K562 (cell line): Measurements from ENCODE around the gene SAP130. TPM values are rescaled to one million over a fixed set of nuclear protein-coding genes. Genes with fewer than 3 reads are reported as not detected.

ENCODE experiments used
- ATAC-seq: fragments of 200-7000 bp; cut with Tn5 transposase; 3 replicates; pipeline ENCODE4 v1.9.1; 2020; ENCODE audit warnings: moderate library complexity
- BruUV-seq: library from RNA; stranded (reverse); fragments of 400-500 nt; replicated peaks from 2 replicates; lab custom pipeline; 2021; lab: Mats Ljungman, UMichigan
- CTCF ChIA-PET: fragments of 300-600 bp; formaldehyde crosslinking; extraction: SDS; loops from one replicate; lab custom pipeline; 2021; ENCODE audit warnings: low intra/inter-chr PET ratio; lab: Yijun Ruan, JAX
- POLR2A ChIA-PET: fragments of 300-600, 350-650 bp; sonication (Branson Sonifier 250); formaldehyde crosslinking; extraction: SDS; loops from one replicate; lab custom pipeline; 2021; ENCODE audit warnings: antibody characterized with exemption, inconsistent platforms; lab: Yijun Ruan, JAX
- DNase-seq, 4 experiments: peaks; one replicate each; pipeline versions ENCODE4 v3.0.0 to v3.0.0-alpha.2; 2011 to 2018; ENCODE audit warnings: low spot score in 3 of 4, mixed read lengths in 3 of 4; ENCODE audit errors: extremely low read depth in 1 of 4
- FAIRE-seq: peaks from 2 replicates; lab custom pipeline; 2011; peaks lifted over from hg19 to GRCh38; lab: Jason Lieb, UNC
- H2AFZ ChIP-seq: 2 replicates; pipeline ENCODE4 v1.6.0; 2011; ENCODE audit warnings: low read depth, low read length, control low read depth, inconsistent platforms
- H3K27ac ChIP-seq: fragments of 200-600 bp; 3 replicates; pipeline ENCODE4 v1.8.0; 2011; ENCODE audit warnings: low read depth, mild to moderate bottlenecking, control low read depth, inconsistent platforms, low read length, moderate library complexity, mixed read lengths; ENCODE audit errors: extremely low read depth
- H3K27me3 ChIP-seq, 2 experiments: fragments of 300-600 bp in 1 of 2; 2 replicates in 1 of 2; 3 replicates in 1 of 2; pipeline versions ENCODE4 v1.6.0 to v1.8.0; 2011; ENCODE audit warnings: inconsistent platforms in 2 of 2, low read length in 2 of 2, mild to moderate bottlenecking in 1 of 2, mixed read lengths in 1 of 2, moderate library complexity in 1 of 2; ENCODE audit not compliant: control insufficient read depth in 2 of 2, insufficient read depth in 2 of 2
- H3K36me3 ChIP-seq: fragments of 300-600 bp; 3 replicates; pipeline ENCODE4 v1.8.0; 2011; ENCODE audit warnings: mild to moderate bottlenecking, low read length, inconsistent platforms; ENCODE audit not compliant: control insufficient read depth, insufficient read depth
- H3K4me1 ChIP-seq, 2 experiments: fragments of 200-600 bp in 1 of 2; replicated peaks in 1 of 2; 2 replicates in 1 of 2; 3 replicates in 1 of 2; pipeline versions ENCODE4 v1.5.1 to v1.8.0; 2011; ENCODE audit warnings: inconsistent platforms in 2 of 2, low read length in 2 of 2, mild to moderate bottlenecking in 1 of 2, mixed read lengths in 1 of 2, moderate library complexity in 1 of 2; ENCODE audit not compliant: control insufficient read depth in 2 of 2, insufficient read depth in 2 of 2
- H3K4me2 ChIP-seq: 2 replicates; pipeline ENCODE4 v1.6.1; 2011; ENCODE audit warnings: low read length, control low read depth, inconsistent platforms, mixed read lengths; ENCODE audit not compliant: insufficient read depth
- H3K4me3 ChIP-seq: fragments of 200-600 bp; sonication (generic), shearing (Covaris generic); 2 replicates; pipeline ENCODE4 v1.5.1; 2016; ENCODE audit warnings: control low read depth, inconsistent platforms
- H3K79me2 ChIP-seq: fragments of 200-600 bp; 3 replicates; pipeline ENCODE4 v1.8.0; 2011; ENCODE audit warnings: low read length, inconsistent platforms; ENCODE audit not compliant: control insufficient read depth, insufficient read depth
- H3K9ac ChIP-seq, 2 experiments: 2 replicates each; pipeline versions ENCODE4 v1.6.0 to v1.6.1; 2011; ENCODE audit warnings: low read depth in 2 of 2, low read length in 2 of 2, control low read depth in 1 of 2, inconsistent platforms in 1 of 2, mild to moderate bottlenecking in 1 of 2, mixed read lengths in 1 of 2; ENCODE audit not compliant: insufficient read depth in 1 of 2
- H3K9me1 ChIP-seq: one replicate; pipeline ENCODE4 v1.6.0; 2011; ENCODE audit warnings: inconsistent platforms, mild to moderate bottlenecking, low read length, moderate library complexity; ENCODE audit not compliant: control insufficient read depth, insufficient read depth
- H3K9me3 ChIP-seq: replicated peaks from 2 replicates; pipeline ENCODE4 v1.5.1; 2011; ENCODE audit warnings: low read depth, low read length, inconsistent platforms; ENCODE audit not compliant: control insufficient read depth, insufficient read depth
- H4K20me1 ChIP-seq: replicated peaks from 2 replicates; pipeline ENCODE4 v1.6.1; 2011; ENCODE audit warnings: low read length, inconsistent platforms, mixed read lengths; ENCODE audit not compliant: control insufficient read depth, insufficient read depth
- KAT2B ChIP-seq: IDR thresholded peaks from one replicate; pipeline ENCODE4 v1.6.1; 2012; ENCODE audit warnings: low read depth, mild to moderate bottlenecking, control low read depth, inconsistent platforms, low read length, moderate library complexity
- ZKSCAN3 ChIP-seq: fragments of 250-450 bp; sonication (Bioruptor Pico); IDR thresholded peaks from 2 replicates; pipeline ENCODE4 v1.4.0; 2020
- ZSCAN29 ChIP-seq: fragments of 450-650 bp; IDR thresholded peaks from 2 replicates; pipeline ENCODE4 v1.6.1; 2017
- WGBS: fragments of 100-300 bp; shearing (Covaris generic); methylation state at CpG from one replicate; pipeline ENCODE4 v1.1.6; 2016; ENCODE audit warnings: low coverage, mixed read lengths; ENCODE audit not compliant: insufficient coverage; ENCODE audit errors: missing lambda C conversion rate; 5-methylcytosine and 5-hydroxymethylcytosine counted together
- in situ Hi-C: fragments of 300-500 bp; cut with MboI; formaldehyde crosslinking; loops from 4 replicates; pipeline ENCODE4 v1.15.0; 2018; ENCODE audit warnings: inconsistent platforms, mixed read lengths
- intact Hi-C: fragments of 100-400 bp; cut with micrococcal nuclease; formaldehyde crosslinking; loops from 2 replicates; pipeline ENCODE4 v1.14.2; 2022
- polyA plus RNA-seq, 8 experiments: library from polyadenylated mRNA; depleted of rRNA in 4 of 8; stranded (reverse) in 5 of 8; unstranded in 3 of 8; fragments of >200 nt; fragmentation: Nextera tagmentation in 2 of 8; fragmentation: Illumina TruSeq in 1 of 8; extraction: Ambion mirVana in 2 of 8; extraction: Trizol in 1 of 8; gene quantifications; 2 replicates each; pipeline versions ENCODE4 v1.2.1 to v1.2.3, GENCODE V29; 2011 to 2014; ENCODE audit warnings: inconsistent platforms in 1 of 8, missing spikeins in 1 of 8
- total RNA-seq, 7 experiments: library from RNA; depleted of rRNA in 6 of 7; stranded (reverse); fragments of >200 nt in 6 of 7; fragmentation: Illumina TruSeq in 2 of 7; extraction: Trizol in 2 of 7; gene quantifications; 2 replicates each; pipeline versions ENCODE4 v1.2.1 to v1.2.3, GENCODE V29; 2011 to 2021; ENCODE audit warnings: low replicate concordance in 1 of 7
- TF ChIP-seq, protein P1 (sequence below): fragments of 450-650 bp; IDR thresholded peaks from 2 replicates; pipeline ENCODE4 v1.6.1; 2016
- TF ChIP-seq, protein P2 (sequence below): fragments of 250-450 bp; sonication (Bioruptor Pico); IDR thresholded peaks from 2 replicates; pipeline ENCODE4 v1.4.0; 2020
- TF ChIP-seq, protein P3 (sequence below), 2 experiments: fragments of 450-650 bp; IDR thresholded peaks; 2 replicates each; pipeline ENCODE4 v1.6.1; 2016; ENCODE audit warnings: mild to moderate bottlenecking in 2 of 2, borderline replicate concordance in 1 of 2, low read depth in 1 of 2, moderate library complexity in 1 of 2

SAP130 gene
- total and polyA plus RNA-seq, 9 of the 15 experiments (the other 6 are each of a cell fraction or from before 2014, with no cell fraction given) = 4.5 to 33.4 (median 7.4) TPM

DNA sequence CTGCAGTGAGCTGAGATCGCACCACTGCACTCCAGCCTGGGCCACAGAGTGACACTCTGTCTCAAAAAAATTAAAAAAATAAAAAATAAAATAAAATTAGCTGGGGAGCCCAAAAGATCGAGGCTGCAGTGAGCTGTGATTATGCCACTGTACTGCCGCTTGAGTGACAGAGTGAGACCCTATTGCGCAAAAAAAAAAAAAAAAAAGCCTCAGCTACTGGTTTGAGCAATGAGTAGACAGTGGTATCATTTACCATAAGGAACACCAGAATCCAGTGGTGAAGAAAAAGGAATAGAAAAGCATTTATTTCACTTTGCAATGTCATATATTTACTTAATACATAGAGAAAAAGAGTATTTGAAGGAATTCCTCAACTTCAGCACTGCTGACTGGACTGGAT lies 3.0 kb downstream of the SAP130 start:
- CTCF ChIA-PET = no interaction called here

More for the DNA sequence above, 3.0 kb downstream of the SAP130 start:
- 93% methylated on average over 3 of the region's 4 CpGs for WGBS
- Histone ChIP-seq H2AFZ (no peak overlapping the region), H3K36me3 (peaks cover 36% of the 10 kb centered on the region; the same call in 2 of the 3 replicates), H4K20me1 (no peaks in the 10 kb centered on the region), H3K27me3 (no peaks in the 10 kb centered on the region), H3K4me1 (peaks cover 12 to 16% of the 10 kb centered on the region in 2 experiments; a peak in 4 of 5 replicates), H3K27ac (no peak overlapping the region), H3K9me3 (no peaks in the 10 kb centered on the region), H3K9ac (no peak overlapping the region), H3K4me3 (no peak overlapping the region), H3K4me2 (no peak overlapping the region), H3K79me2 (peaks cover 28% of the 10 kb centered on the region), H3K9me1 (no peaks in the 10 kb centered on the region)
- DNase-seq (no peak), FAIRE-seq (no peak), ATAC-seq (no peak)
- POLR2A ChIA-PET = interaction anchor here (1.1 kb wide), 1 partner anchor 12 kb away, joined by 3 read pairs; no protein-coding TSS in a partner anchor
- TF ChIP-seq ZSCAN29 = no peak
- TF ChIP-seq, protein P1, sequence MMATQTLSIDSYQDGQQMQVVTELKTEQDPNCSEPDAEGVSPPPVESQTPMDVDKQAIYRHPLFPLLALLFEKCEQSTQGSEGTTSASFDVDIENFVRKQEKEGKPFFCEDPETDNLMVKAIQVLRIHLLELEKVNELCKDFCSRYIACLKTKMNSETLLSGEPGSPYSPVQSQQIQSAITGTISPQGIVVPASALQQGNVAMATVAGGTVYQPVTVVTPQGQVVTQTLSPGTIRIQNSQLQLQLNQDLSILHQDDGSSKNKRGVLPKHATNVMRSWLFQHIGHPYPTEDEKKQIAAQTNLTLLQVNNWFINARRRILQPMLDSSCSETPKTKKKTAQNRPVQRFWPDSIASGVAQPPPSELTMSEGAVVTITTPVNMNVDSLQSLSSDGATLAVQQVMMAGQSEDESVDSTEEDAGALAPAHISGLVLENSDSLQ = peak; percentile 22; the same call in 1 of the 2 replicates
- TF ChIP-seq, protein P2, sequence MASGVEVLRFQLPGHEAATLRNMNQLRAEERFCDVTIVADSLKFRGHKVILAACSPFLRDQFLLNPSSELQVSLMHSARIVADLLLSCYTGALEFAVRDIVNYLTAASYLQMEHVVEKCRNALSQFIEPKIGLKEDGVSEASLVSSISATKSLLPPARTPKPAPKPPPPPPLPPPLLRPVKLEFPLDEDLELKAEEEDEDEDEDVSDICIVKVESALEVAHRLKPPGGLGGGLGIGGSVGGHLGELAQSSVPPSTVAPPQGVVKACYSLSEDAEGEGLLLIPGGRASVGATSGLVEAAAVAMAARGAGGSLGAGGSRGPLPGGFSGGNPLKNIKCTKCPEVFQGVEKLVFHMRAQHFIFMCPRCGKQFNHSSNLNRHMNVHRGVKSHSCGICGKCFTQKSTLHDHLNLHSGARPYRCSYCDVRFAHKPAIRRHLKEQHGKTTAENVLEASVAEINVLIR (CRISPR knock-in tag) = no peak
- TF ChIP-seq ZKSCAN3 (CRISPR knock-in tag) = no peak
- no peak for TF ChIP-seq KAT2B
- TF ChIP-seq, protein P3, sequence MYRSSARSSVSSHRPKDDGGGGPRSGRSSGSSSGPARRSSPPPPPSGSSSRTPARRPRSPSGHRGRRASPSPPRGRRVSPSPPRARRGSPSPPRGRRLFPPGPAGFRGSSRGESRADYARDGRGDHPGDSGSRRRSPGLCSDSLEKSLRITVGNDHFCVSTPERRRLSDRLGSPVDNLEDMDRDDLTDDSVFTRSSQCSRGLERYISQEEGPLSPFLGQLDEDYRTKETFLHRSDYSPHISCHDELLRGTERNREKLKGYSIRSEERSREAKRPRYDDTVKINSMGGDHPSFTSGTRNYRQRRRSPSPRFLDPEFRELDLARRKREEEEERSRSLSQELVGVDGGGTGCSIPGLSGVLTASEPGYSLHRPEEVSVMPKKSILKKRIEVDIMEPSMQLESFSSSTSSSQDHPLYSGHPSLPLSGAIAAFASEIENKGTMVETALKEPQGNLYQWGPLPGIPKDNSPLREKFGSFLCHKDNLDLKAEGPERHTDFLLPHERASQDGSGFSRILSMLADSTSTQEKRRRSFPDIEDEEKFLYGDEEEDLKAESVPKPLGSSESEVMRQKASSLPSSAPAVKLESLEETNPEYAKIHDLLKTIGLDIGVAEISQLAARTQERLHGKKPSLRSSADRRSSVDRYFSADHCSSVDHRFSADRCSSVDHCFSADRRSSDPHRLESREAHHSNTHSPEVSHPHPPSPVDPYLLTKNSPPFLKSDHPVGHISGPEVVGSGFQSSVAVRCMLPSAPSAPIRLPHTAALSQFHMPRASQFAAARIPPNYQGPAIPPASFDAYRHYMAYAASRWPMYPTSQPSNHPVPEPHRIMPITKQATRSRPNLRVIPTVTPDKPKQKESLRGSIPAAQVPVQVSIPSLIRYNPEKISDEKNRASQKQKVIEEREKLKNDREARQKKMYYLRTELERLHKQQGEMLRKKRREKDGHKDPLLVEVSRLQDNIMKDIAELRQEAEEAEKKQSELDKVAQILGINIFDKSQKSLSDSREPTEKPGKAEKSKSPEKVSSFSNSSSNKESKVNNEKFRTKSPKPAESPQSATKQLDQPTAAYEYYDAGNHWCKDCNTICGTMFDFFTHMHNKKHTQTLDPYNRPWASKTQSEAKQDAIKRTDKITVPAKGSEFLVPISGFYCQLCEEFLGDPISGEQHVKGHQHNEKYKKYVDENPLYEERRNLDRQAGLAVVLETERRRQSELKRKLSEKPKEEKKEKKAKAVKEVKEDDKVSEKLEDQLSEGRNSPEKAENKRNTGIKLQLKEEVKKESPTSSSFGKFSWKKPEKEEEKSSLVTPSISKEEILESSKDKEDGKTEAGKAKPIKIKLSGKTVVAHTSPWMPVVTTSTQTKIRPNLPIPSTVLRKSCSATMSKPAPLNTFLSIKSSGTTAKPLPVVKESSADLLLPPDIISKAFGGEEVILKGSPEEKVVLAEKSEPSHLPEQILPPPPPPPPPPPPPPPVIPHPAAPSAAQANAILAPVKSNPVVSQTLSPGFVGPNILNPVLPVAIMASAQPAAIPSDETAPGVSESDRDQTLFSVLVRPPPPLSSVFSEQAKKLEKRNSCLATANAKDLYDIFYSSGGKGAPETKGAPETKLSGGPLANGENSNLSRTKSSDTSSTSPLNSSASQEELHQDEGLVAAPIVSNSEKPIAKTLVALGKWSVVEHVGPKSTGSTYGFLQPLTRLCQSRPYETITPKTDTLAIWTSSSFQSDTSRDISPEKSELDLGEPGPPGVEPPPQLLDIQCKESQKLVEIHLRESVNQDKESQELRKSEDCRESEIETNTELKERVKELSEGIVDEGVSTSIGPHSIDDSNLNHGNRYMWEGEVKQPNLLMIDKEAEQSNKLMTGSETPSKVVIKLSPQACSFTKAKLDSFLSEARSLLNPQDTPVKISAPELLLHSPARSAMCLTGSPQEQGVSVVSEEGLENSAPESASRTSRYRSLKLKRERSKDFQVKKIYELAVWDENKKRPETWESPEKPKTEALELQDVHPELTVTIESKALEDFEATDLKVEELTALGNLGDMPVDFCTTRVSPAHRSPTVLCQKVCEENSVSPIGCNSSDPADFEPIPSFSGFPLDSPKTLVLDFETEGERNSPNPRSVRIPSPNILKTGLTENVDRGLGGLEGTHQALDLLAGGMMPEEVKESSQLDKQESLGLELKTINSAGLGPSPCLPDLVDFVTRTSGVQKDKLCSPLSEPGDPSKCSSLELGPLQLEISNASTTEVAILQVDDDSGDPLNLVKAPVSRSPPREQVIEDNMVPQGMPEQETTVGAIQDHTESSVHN (IDR thresholded peaks at IDR 0.05; ENCODE audit: borderline replicate concordance in 1 of 2, low read depth in 1 of 2) = no peak
- in situ Hi-C loops = no loop called here
- intact Hi-C loops = loop anchor here (5.0 kb wide), 1 partner anchor 168 kb away; the partner anchor contains the start of gene POLR2D
- no TSS peak for BruUV-seq
